HL-60/S4 treated with phorbol 12-myristate 13-acetate at 8.2 ng/mL for 4 days and 3 days (cell line): Measurements from ENCODE around the gene VASH1.

Experiments used
- in situ Hi-C: fragments of 300-500 bp; cut with MboI; formaldehyde crosslinking; loops from 2 replicates; pipeline ENCODE4 v1.15.0; 2022; ENCODE audit warnings: low sequenced_read_pairs

VASH1 gene

GRCh38 chr14:76741074-76741473 is 20.2 kb upstream of the VASH1 start:
- in situ Hi-C loops = no loop called here

DNA sequence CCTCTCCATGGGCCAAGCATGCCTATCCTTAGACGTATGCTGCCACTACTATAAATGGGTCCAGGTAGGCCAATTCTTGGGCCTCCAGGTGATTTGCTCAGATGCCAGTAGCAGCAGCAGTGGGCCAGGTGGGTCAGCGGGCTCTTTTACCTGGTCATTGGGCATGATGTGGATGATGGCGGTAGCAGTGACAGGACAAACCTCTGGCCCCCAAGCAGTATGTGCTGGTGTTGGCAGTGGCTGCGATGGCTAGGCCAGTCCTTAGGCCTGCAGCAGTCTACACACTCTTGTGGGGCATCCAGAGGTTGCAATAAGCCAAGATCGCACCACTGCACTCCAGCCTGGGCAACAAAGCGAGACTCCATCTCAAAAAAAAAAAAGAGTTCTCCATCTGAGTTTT is 19.1 kb upstream of the VASH1 start:
- in situ Hi-C loops = no loop called here

DNA sequence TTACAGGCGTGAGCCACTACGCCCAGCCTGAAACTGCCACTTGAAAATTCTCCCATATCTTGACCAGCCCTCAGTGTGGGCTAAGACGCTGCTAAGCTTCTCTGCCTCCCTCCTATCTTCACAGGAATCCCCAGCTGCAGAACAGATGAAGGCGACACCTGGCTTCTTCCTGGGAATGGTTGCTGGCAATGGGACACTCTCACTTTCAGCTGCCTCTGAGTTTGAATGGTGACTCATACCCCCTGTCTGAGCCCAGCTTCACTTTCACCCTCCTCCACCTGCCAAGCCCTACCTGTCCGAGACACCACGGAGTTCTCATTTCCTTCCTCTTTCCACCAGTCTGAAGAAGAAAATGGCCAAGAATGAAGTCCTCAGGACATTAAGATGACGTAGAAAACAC is 18.3 kb upstream of the VASH1 start:
- in situ Hi-C loops = no loop called here

GRCh38 chr14:76752744-76753143 is 8.5 kb upstream of the VASH1 start:
- in situ Hi-C loops = no loop called here

DNA sequence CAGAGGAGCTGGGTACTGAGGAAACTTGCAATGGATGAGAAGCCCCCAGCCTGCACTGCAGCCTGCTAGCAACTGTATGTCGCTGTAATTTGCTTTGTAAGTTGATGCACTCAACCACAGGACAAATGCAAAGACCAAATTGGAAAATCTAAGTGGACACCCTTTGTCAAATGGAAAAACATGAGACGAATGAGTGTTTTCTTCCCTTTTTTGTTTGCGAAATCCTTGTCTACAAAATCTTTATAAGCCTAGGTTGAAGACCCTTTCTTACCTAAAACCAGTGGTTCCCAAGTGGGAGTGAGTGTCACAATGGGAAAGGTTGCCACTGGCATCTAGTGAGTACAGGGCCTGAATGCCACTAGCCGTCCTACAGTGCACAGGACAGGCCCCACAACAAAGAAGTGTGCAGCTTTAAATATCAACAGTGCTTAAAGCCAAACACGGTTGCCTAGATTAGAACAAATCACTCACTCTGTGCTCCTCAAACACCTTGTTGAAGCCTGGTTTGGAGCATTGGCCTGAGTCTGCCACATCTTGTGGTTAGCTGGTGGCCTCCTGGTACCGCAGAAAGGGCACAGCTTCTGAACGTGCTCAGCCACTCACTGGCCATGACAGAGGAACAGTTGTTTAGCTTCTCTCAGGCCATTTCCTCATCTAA is 7.6 kb upstream of the VASH1 start:
- in situ Hi-C loops = no loop called here

DNA sequence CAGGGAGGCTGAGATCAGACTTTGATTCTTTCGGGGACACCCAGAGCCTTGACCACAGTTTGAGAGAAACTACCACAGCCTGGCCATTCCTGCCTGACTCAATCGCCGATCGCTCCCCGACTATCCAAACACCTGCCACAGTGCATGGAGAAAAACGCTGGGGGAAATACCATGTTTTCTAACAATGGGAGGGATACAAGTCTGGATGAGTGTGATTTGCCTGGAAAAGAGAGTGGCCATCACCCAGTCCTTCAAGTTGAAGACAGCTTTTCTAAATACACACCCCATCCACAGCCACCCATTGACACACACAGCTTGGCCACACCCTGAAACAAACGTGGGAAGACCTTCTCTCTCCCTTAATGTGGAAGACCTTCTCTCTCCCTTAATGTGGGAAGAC is 6.7 kb upstream of the VASH1 start:
- in situ Hi-C loops = no loop called here

DNA sequence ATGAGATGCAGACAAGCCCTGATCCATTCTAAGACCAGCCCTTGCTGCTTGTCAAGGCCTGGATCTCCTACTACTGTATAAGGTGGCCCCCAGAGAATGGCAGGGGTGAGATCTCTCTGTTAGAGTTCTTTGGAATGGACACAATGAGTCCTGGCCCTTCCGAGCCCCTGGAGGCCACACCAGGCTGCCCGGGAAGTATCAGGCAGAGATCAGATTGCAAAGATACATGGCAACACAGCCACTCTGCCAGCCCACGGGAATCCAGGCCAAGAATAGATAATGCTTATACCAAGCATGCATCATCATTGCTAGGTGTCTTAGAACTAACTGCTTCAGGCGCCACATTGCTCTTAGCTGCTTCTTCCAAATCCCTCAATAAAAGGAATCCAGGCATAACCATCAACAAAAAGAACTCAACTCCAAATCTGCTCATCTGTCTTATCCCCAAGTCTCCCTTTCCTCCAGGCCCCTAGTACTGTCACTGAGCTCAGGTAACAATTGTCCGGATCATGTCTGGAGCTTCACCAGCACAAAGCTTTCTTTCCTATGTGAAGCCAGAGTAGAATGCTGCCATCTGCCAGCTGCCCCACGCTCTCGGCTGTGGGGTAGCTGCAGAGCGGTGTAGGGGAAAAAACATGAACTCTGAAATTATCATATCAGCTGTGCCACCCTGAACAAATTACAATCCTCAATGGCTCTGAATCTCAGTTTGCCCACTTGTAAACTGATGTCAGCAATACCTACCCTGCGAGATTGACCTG is 5.5 kb upstream of the VASH1 start:
- in situ Hi-C loops = no loop called here

DNA sequence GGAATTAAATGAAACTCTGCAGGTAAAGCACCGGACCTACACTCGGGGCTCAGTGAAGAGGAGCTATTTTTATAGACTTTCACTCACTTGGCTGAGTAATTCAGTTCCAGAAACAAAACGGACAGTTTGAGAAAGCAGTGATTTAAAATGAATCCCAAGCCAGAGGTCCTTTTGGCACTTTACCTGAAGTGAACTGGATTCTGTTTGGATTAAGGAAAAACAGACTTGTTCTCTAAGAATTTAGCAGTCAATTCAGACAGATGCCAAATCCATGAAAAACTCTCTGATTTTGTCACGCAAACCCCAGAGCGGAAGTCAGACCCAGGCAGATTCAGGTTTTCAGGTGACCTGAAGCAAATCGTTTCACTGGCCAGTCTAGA is 4.9 kb upstream of the VASH1 start:
- in situ Hi-C loops = no loop called here

DNA sequence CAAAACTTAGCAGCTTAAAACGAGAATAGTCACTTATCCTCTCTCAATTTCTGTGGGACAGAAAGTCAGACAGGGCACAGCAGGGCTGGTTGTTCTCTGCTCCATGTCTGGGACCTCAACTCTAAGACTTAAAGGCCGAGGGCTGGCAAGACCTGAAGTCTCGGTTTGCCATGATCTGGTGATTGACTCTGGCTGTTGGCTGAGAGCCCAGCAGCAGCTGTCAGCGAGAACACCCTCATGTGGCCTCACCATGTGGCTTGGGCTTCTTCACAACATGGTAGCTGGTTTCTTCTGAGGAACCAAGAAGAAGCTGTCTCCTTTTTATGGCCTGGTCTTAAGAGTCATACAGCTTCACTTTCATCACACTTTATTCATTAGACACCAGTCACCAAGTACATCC is 1.7 kb upstream of the VASH1 start:
- in situ Hi-C loops = no loop called here

DNA sequence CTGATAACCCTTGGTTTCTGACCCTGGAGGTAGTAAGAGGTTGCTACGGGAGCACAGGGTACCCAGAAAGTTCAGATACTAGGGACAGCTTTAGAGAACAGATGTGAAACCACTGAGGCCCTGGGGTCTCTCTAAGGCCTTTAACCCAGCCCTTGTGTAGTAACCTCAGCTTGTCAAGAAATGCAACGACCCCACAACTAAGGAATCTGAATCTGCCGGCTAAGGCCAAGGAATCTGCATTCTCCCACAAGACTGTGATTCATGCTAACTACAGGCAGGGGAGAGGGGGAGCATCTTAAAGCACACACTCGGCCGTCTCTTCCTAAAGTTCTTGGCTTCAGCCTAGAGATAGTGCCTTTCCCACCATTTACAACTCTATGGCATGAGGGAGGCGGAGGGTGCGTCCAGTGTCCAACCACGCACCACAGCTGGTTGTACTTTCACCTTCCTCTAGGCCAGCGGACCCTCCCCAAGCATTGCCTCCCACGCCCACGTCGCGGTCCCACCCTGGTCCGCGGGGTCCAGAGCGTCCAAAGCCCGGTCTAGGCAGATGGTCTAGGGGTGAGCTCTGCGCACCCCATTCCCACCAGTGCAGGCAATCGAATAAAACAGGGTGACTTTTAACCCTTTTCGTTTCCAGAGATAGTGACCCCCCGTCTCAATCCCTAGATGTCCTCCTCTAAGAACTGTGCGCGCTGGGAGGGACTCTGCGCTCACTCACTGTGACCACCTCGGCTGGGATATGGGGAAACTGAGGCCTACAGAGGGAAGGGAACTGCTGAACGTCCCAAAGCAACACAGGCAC is 735 bp upstream of the VASH1 start:
- in situ Hi-C loops = no loop called here

DNA sequence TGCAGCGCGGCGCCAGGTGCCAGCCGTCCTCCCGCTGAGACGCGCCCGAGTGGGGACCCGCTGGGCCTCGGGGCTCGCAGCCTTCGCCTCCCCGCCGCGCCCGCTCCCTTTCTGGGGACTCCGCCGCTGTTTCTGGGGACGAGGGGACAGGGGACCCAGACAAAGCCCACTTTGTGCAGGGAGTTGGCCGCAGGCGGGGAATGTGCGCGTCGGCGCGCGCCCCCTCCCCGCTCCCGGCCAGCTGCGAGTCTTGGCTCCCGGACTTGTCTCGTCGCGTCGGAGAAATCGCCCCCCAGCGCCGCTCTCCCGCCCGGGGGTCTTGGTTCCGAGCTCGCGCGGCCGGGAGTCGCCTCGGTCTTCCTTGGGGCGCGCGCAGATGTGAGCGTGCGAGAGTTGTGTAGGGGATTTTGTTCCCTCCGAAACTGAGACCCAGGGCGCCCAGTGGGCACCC is 717 bp downstream of the VASH1 start:
- in situ Hi-C loops = no loop called here

DNA sequence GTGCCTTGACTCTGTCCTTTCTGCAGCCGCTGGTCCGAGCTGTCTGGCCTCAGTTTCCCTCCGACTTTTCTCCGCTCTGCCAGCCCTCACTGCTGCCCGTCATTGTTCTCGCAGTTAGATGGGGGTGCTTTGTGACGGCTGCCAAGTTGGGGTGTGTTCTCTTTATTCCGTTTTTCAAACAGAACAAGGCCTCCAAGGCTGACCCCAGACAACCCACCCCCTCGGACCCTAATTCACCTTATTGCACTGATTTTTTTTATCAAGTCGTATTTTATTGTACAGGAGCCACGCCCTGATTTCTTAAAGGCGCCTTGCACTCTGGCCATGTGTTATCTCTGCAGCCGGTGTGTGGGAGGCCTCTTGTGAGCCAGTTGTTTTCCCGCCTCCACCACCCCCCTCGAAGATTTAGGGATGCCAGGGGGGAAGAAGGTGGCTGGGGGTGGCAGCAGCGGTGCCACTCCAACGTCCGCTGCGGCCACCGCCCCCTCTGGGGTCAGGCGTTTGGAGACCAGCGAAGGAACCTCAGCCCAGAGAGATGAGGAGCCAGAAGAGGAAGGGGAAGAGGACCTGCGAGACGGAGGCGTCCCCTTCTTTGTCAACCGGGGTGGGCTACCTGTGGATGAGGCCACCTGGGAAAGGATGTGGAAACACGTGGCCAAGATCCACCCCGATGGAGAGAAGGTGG is 1.3 kb downstream of the VASH1 start:
- in situ Hi-C loops = no loop called here

DNA sequence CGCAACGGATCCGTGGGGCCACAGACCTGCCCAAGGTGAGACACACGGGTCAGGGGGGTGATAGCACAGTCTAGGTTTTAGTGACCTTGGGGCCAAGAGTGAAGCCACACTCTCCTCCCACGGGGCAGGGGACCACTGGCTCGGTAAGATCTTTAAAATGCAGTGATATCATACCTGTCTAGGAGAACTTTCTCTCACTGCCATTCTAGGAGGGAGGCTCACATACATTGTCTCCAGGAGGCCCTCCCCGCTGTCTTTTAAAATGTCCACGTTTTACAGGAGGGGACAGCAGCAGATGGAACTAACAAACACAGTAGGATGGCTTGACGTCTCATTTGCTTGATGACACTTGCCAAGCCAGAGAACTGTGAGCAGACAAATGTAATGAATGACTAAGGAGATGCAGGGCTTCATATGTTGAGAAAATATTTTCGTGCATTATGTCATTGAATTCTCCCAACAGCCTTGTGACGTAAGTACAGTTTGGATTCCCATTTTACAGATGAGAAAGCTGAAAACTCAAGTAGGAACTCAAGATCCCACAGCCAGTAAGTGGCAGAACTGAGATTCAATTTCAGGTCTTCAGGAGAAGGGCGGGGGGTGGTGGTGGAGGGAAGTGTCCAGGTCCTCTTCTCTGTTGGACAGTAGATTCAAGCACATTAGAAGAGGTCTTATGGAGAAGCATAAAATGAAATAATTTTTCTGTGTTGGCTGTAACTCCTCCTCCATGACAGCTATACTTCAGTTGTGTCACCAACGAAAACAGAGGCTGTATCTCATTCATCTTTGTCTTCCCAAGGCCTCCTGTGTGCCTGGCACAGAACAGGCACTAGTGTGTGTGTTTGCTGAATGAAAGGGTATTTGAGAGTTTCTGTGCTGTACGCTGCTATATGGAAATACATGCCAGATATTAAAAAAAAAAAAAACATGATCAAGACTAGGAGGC is 2.1 kb downstream of the VASH1 start:
- in situ Hi-C loops = no loop called here

GRCh38 chr14:76765461-76765931 is 4.2 kb downstream of the VASH1 start:
- in situ Hi-C loops = no loop called here

DNA sequence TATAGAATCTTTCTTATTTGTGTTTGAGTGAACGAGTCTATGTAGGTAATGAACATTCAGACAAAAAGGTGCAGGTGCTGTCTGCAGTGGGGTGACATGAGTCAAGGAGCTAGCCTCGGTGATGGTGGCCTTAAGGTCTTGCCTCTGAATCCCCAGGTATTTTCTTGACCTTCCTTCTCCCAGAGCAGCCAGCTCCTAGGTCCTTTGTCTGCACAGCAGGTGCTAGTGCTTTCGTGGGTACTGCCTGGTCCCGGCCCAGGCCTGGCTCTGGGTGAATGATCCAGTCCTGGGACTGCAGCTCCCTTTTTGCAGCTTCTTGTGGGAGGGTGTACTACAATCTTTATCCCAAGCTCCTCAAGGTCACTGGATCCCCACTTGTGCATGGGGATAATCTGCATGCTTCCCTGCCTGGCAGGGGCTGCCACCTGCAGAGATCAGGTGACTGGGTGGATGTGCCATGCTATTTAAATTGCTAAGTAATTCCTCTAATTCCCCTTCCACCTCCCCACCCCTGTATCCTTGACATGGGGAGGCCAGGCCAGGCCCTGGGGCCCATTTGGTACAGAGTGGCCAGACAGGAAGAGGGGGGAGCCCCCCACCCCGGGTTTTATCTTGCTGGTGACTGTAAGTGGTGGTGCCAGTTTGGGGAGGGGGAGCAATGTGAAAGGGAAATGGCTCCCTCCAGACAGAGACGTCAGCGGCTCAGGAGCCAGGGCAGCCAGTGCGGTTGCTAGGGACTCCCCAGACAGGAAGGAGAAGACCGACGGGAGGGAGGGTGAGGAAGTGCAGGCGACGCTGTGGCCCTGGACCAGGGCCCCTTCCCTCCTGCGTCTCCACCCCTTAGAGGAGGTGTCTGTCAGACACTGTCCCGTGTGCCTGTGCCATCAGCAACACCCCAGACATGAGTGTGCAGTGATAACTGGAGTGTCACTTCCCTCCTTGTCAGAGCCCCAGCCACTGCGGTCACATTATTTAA is 6.7 kb downstream of the VASH1 start:
- in situ Hi-C loops = no loop called here

GRCh38 chr14:76768671-76769500 is 7.6 kb downstream of the VASH1 start:
- in situ Hi-C loops = no loop called here

GRCh38 chr14:76769636-76770292 is 8.5 kb downstream of the VASH1 start:
- in situ Hi-C loops = no loop called here
